ENCODE results near the gene RERE. TPM values are rescaled to one million over a fixed set of nuclear protein-coding genes. Genes with fewer than 3 reads are reported as not detected.

The RERE gene
- polyA plus RNA-seq, 4 donors = 142 to 184 (median 145) TPM

- no peak for DNase-seq (ENCODE audit: low read depth in 4 of 4, low spot score in 3 of 4)
Measured at GRCh38 chr1:8591569-8591968, 225.9 kb downstream of the RERE start.

- DNase-seq (ENCODE audit: low read depth in 4 of 4, low spot score in 3 of 4) = no peak
Measured at GRCh38 chr1:8590721-8591351, 226.6 kb downstream of the RERE start.

- DNase-seq (ENCODE audit: low read depth in 4 of 4, low spot score in 3 of 4) = no peak
Measured at GRCh38 chr1:8589571-8589970, 227.9 kb downstream of the RERE start.

DNA sequence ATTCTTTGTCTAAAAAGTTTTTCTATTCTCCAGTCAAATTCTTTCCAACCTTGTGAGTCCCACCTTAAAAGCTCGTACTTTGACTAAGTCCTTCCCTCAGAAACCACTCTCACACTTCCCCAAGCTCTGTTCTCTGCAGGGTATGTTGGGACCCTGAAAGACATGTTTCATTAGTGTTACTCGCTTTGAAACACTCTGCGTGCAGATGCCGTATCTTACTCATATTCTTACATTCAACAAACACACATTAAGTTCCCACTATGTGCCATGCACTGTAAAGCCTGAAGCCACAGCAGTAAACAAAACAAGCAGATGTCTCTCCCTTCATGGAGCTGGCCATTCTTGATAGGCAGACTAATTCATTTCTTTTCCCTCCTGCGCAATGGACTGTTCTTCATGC, 229.7 kb downstream of the RERE start:
- DNase-seq (ENCODE audit: low read depth in 4 of 4, low spot score in 3 of 4) = no peak

DNA sequence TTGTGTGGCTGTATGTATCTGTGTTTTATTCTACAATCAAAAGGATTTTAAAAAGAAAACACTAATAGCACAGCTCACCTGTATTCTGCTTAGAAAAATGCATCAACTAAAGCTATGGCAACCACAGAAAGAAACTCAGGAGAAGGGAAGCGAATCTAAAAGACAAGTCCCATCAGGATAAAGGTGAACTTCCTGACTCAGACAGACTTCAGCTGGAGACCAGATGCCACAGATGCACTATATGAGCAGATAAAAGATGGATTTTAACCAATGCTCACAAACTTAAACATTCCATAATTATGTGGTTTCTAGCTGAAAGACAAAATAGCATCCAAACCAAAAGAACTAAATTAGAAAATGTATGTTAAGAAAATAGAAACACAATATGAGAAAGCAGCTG, 231.0 kb downstream of the RERE start:
- no peak for DNase-seq (ENCODE audit: low read depth in 4 of 4, low spot score in 3 of 4)

DNA sequence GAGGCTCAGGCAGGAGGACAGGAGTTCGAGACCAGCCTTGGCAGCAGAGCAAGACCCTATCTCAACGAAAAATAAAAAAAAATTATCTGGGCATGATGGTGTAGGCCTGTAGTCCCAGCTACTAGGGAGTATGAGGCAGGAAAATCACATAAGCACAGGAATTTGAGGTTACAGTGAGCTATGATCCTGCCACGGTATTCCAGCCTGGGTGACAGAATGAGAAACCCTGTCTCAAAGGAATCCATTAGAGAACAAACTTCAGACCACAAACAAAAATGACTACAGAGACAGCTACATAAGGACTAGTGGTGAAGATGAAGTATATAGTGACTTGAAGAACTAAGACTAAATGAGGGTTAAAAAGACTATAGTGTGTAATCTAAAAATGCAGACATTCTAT, 233.1 kb downstream of the RERE start:
- DNase-seq (ENCODE audit: low read depth in 4 of 4, low spot score in 3 of 4) = no peak

DNA sequence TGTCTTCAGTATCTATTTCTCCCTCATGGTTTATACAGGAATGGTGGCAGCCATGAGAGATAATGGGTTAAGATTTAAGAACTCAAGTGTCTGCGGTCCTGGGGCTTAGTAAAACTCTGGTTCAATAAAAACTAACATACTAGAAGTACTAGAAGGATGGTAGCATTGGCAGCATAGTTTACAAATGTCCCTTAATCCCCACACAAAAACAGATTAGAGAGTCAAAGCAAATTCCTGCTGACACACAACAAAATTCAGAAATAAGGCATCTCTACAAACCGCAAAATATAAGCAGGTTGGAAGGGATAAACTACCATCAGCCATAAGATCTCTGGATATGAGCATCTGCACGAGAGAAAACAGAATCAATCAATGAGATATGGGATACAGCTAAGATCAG, 234.4 kb downstream of the RERE start:
- DNase-seq (ENCODE audit: low read depth in 4 of 4, low spot score in 3 of 4) = no peak

DNA sequence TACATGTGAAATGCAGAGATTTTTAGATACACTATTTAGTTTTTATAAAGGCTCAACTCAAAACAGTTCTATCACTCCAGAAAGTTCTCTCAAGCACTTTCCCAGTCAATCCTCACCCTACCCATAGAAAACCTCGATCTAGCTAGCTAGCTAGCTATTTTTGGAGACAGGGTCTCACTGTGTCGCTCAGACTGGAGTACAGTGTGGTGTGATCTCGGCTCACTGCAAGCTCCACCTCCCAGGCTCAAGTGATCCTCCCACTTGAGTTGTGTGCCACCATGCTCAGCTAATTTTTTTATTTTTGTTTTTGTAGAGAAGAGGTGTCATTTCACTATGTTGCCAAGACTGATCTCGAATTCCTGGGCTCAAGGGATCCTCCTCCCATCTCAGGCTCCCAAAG, 236.9 kb downstream of the RERE start:
- DNase-seq (ENCODE audit: low read depth in 4 of 4, low spot score in 3 of 4) = no peak

DNA sequence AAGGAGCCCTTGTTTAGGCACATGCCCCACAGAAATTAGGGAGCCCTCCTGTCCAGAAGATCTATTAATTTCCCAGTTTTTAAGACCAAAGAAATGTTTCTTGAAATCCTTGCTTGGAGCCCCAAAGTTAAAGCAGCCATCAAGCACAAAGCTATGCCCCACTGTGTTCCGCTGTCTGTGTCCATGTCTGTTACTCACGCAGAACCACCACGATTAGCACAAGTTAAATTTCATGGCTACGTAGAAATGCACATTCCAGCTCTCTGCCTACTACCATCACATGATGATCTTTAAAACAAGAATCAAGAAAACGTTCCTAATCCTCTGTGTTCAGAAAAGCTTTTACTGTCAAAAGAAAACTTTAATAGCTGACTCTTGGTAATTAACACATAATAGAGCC, 238.5 kb downstream of the RERE start:
- no peak for DNase-seq (ENCODE audit: low read depth in 4 of 4, low spot score in 3 of 4)

GRCh38 chr1:8578132-8578877, 239.1 kb downstream of the RERE start:
- DNase-seq (ENCODE audit: low read depth in 4 of 4, low spot score in 3 of 4) = no peak

GRCh38 chr1:8574985-8575384, 242.5 kb downstream of the RERE start:
- no peak for DNase-seq (ENCODE audit: low read depth in 4 of 4, low spot score in 3 of 4)

DNA sequence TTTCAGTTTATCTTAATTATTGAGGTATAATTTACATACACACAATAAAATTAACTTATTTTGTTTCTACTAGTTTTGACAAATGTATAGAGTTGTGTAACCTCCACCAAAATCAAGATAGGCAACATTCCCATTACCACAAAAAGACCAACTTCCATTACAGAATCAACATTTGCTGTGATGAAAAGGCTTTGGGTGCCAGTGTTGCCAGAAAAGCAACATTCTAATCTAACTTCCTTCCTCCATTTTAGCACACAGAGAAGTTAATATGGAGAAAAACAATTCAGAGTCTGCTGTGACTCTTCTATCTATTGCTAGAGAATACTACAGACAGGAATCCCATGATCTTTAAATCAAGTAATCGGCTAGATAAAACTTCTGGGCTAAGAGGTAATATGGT, 245.3 kb downstream of the RERE start:
- DNase-seq (ENCODE audit: low read depth in 4 of 4, low spot score in 3 of 4) = no peak

DNA sequence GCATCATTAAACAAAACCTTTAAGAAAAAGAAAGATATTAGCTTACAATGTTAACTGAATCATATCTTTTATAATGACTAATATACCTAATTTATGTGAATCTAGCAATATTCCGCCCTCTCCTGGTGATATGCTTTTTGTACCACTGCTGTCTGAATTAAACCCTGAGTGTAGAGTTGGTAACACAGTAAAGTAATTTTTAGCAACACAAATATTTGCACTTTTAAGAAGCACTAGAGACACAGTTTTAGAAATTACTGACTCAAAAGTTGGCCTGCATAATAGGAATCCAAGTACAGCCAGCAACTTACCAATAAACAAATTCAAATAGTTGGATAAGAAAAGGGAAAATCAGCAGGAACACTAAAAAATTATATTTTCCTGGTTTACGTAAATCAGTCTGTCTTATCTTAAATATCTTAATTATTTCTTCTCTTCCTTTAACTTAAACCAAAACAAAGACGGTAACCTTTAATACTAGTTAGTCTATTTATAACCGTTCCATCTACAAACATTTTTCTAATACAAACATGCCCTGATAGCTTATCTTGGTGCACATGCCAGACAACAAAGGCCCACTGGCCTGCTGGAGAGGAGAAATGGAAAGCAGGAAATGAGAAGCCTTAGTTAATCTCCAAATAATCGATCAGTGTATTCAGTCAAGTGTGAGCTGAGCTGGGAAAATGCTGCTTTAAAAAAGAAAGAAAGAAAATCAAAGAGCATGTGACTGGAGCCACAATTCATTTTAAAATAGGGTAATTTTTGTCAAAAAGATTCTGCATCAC, 246.0 kb downstream of the RERE start:
- DNase-seq (ENCODE audit: low read depth in 4 of 4, low spot score in 3 of 4) = no peak

GRCh38 chr1:8570465-8570864, 247.0 kb downstream of the RERE start:
- no peak for DNase-seq (ENCODE audit: low read depth in 4 of 4, low spot score in 3 of 4)

- no peak for DNase-seq (ENCODE audit: low read depth in 4 of 4, low spot score in 3 of 4)
Measured at GRCh38 chr1:8569242-8569641, 248.2 kb downstream of the RERE start.

- DNase-seq (ENCODE audit: low read depth in 4 of 4, low spot score in 3 of 4) = no peak
Measured at GRCh38 chr1:8568837-8569236, 248.6 kb downstream of the RERE start.

GRCh38 chr1:8567146-8567545, 250.3 kb downstream of the RERE start:
- DNase-seq (ENCODE audit: low read depth in 4 of 4, low spot score in 3 of 4) = no peak

DNA sequence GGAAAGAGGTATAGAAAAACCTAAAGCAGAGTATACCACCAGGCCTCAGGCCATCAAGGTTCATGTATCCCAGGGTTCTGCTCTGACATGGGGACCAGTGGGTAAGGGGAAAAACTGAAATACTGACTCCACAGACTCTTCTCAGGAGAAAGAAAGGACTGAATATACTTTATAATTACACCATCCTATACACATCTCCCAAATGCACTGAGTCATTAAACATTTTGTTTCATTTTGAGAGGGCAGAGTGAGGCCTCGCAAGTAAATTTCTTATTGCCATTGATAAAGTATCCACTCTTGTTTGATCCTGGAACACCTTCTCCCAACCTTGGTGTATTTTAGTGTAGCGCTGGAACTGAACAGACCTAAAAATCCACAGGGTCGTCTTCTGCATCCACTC, 251.6 kb downstream of the RERE start:
- no peak for DNase-seq (ENCODE audit: low read depth in 4 of 4, low spot score in 3 of 4)

DNA sequence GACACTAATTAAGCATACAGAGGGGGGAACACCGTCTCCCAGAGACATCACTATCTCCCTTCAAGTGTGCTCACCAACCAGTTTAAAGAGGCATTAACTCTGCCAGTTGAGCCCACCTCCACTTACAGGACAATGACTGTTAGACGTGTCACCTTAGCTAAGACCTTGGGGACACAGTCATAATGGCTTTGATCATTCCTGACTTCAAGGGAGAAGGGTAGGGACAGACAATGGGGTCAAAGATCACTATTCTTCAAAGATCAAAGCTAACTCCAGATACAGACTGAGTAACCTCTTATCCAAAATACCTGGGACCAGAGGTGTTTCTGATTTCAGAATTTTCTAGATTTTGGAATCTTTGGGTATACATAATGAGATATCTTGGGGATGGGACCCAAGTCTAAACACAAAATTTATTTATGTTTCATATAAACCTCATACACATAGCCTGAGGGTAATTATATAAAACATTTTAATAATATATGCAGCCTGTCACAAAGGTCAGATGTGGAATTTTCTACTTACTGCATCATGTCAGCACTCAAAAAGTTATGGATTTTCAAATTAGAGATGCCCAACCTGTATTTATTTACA, 253.4 kb downstream of the RERE start:
- DNase-seq (ENCODE audit: low read depth in 4 of 4, low spot score in 3 of 4) = no peak

- DNase-seq (ENCODE audit: low read depth in 4 of 4, low spot score in 3 of 4) = no peak
Measured at GRCh38 chr1:8562881-8563865, 254.3 kb downstream of the RERE start.
